ENCODE results near the gene MINDY4. TPM values are rescaled to one million over a fixed set of nuclear protein-coding genes. Genes with fewer than 3 reads are reported as not detected.
A peak's percentile ranks its signal among the peaks of the same experiment; 100 is the strongest.

MINDY4 gene
- total RNA-seq, 4 donors from 2014 or later: 4.6 to 14.1 (median 6.8) TPM

- H3K36me3 ChIP-seq: no peaks in the 10 kb centered on the region
- whole genome bisulfite sequencing, 2 donors (ENCODE audit: low coverage in 1 of 2): 86 to 90% methylated on average over 2 to 3 of the region's 3 CpGs
- in situ Hi-C loops (cut with MboI; ENCODE audit: low pct_ligation_motif_present in 1 of 4, low pct_unique_long_range_greater_than_20kb in 1 of 4, low sequenced_read_pairs in 3 of 4): no loop called here
These were observed 18.1 kb downstream of the MINDY4 start for GRCh38 chr7:30789334-30789711.

DNA sequence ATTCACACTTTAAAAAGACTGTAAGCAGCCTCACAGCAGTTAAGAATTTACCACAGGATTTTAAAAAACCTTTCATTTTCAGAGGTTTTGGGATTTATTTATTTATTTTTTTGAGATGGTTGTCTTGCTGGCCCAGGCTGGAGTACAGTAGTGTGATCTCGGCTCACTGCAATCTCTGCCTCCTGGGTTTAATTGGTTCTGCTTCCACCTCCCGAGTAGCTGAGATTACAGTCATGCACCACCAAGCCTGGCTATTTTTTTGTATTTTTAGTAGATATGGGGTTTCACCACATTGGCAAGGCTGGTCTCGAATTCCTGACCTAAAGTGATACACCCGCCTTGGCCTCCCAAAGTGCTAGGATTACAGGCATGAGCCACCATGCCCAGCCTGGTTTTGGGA lies 19.1 kb downstream of the MINDY4 start:
- no peaks in the 10 kb centered on the region for H3K9me3 ChIP-seq
- WGBS, 2 donors (ENCODE audit: low coverage in 1 of 2): 84 to 100% methylated on average over 2 to 4 of the region's 4 CpGs
- no peak overlapping the region for H3K27ac ChIP-seq
- intact Hi-C loops (cut with DNase I; ENCODE audit: low total_unique reads) (no loop called here), in situ Hi-C loops (cut with MboI; ENCODE audit: low pct_ligation_motif_present in 1 of 4, low pct_unique_long_range_greater_than_20kb in 1 of 4, low sequenced_read_pairs in 3 of 4) (no loop called here)
- TF ChIP-seq POLR2A (IDR thresholded peaks at IDR 0.05) (no peak), POLR2AphosphoS5 (IDR thresholded peaks at IDR 0.05) (no peak), EP300 (IDR thresholded peaks at IDR 0.05; ENCODE audit: low read depth) (no peak)
- TF ChIP-seq, protein P1, sequence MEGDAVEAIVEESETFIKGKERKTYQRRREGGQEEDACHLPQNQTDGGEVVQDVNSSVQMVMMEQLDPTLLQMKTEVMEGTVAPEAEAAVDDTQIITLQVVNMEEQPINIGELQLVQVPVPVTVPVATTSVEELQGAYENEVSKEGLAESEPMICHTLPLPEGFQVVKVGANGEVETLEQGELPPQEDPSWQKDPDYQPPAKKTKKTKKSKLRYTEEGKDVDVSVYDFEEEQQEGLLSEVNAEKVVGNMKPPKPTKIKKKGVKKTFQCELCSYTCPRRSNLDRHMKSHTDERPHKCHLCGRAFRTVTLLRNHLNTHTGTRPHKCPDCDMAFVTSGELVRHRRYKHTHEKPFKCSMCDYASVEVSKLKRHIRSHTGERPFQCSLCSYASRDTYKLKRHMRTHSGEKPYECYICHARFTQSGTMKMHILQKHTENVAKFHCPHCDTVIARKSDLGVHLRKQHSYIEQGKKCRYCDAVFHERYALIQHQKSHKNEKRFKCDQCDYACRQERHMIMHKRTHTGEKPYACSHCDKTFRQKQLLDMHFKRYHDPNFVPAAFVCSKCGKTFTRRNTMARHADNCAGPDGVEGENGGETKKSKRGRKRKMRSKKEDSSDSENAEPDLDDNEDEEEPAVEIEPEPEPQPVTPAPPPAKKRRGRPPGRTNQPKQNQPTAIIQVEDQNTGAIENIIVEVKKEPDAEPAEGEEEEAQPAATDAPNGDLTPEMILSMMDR (IDR thresholded peaks at IDR 0.05): no peak
- H3K4me1 ChIP-seq: no peaks in the 10 kb centered on the region
- no peak for DNase-seq
- H3K4me3 ChIP-seq: no peak overlapping the region
- no peaks in the 10 kb centered on the region for H3K27me3 ChIP-seq
- H3K36me3 ChIP-seq: no peaks in the 10 kb centered on the region

More at GRCh38 chr7:30789334-30789711, 18.1 kb downstream of the MINDY4 start:
- H3K27me3 ChIP-seq: no peaks in the 10 kb centered on the region
- no peak overlapping the region for H3K4me3 ChIP-seq
- TF ChIP-seq, protein P1 (IDR thresholded peaks at IDR 0.05): no peak
- TF ChIP-seq POLR2AphosphoS5 (IDR thresholded peaks at IDR 0.05) (no peak), EP300 (IDR thresholded peaks at IDR 0.05; ENCODE audit: low read depth) (no peak), POLR2A (IDR thresholded peaks at IDR 0.05) (no peak)
- intact Hi-C loops (cut with DNase I; ENCODE audit: low total_unique reads): no loop called here
- no peaks in the 10 kb centered on the region for H3K9me3 ChIP-seq
- no peak for DNase-seq
- H3K4me1 ChIP-seq: no peaks in the 10 kb centered on the region
- H3K27ac ChIP-seq: peak overlapping the region in 2 of 4 donors; percentile 18 to 24

- intact Hi-C loops (cut with DNase I; ENCODE audit: low total_unique reads): no loop called here
- H3K9me3 ChIP-seq: no peaks in the 10 kb centered on the region
- in situ Hi-C loops (cut with MboI; ENCODE audit: low pct_ligation_motif_present in 1 of 4, low pct_unique_long_range_greater_than_20kb in 1 of 4, low sequenced_read_pairs in 3 of 4): no loop called here
- 79% methylated on average over 10 of the region's 10 CpGs; no CpG with 5 or more reads in 1 of the 2 donors for WGBS, 2 donors (ENCODE audit: low coverage in 1 of 2)
- peaks cover under 1 to 7% (median 3%) of the 10 kb centered on the region in 4 donors for H3K4me1 ChIP-seq
- H3K36me3 ChIP-seq: no peaks in the 10 kb centered on the region
- H3K4me3 ChIP-seq: no peak overlapping the region
- no peaks in the 10 kb centered on the region for H3K27me3 ChIP-seq
- DNase-seq: no peak
- TF ChIP-seq, protein P1 (IDR thresholded peaks at IDR 0.05): no peak
- TF ChIP-seq POLR2AphosphoS5 (IDR thresholded peaks at IDR 0.05) (no peak), POLR2A (IDR thresholded peaks at IDR 0.05) (no peak), EP300 (IDR thresholded peaks at IDR 0.05; ENCODE audit: low read depth) (no peak)
- no peak overlapping the region for H3K27ac ChIP-seq
These were observed 19.9 kb downstream of the MINDY4 start for GRCh38 chr7:30791114-30791513.

GRCh38 chr7:30795161-30795948 lies 24.1 kb downstream of the MINDY4 start:
- H3K4me3 ChIP-seq: no peak overlapping the region
- intact Hi-C loops (cut with DNase I; ENCODE audit: low total_unique reads) (no loop called here), in situ Hi-C loops (cut with MboI; ENCODE audit: low pct_ligation_motif_present in 1 of 4, low pct_unique_long_range_greater_than_20kb in 1 of 4, low sequenced_read_pairs in 3 of 4) (no loop called here)
- TF ChIP-seq EP300 (IDR thresholded peaks at IDR 0.05; ENCODE audit: low read depth): no peak
- TF ChIP-seq, protein P1 (IDR thresholded peaks at IDR 0.05): no peak
- TF ChIP-seq POLR2A (IDR thresholded peaks at IDR 0.05): no peak
- no peak for TF ChIP-seq POLR2AphosphoS5 (IDR thresholded peaks at IDR 0.05)
- peaks cover 15 to 30% (median 22%) of the 10 kb centered on the region in 4 donors for H3K4me1 ChIP-seq
- no peaks in the 10 kb centered on the region for H3K9me3 ChIP-seq
- no peak for DNase-seq
- no peaks in the 10 kb centered on the region for H3K27me3 ChIP-seq
- WGBS, 2 donors (ENCODE audit: low coverage in 1 of 2): 30 to 60% methylated on average over 1 to 2 of the region's 2 CpGs
- peak overlapping the region in 3 of 4 donors; percentile 65 to 77 (median 73) for H3K27ac ChIP-seq
- no peaks in the 10 kb centered on the region for H3K36me3 ChIP-seq

All from transverse colon (tissue), 4 donors.